CD14-positive monocyte (primary cell): Measurements from ENCODE around the gene PREX1. TPM values are rescaled to one million over a fixed set of nuclear protein-coding genes. Genes with fewer than 3 reads are reported as not detected.

Experiments used
- DNase-seq, 3 donors: peaks; one replicate each; pipeline ENCODE4 v3.0.0-alpha.2; 2011 to 2022
- H2AFZ ChIP-seq: 2 replicates; pipeline ENCODE4 v1.6.0; 2012; ENCODE audit warnings: mild to moderate bottlenecking, low read depth, low read length, inconsistent platforms; ENCODE audit not compliant: insufficient read depth, poor library complexity, severe bottlenecking
- H3K27ac ChIP-seq, 2 donors: 1 replicate in 1 of 2; 2 replicates in 1 of 2; pipeline ENCODE4 v1.5.1; 2012 to 2013; ENCODE audit warnings: low read length in 2 of 2, control low read depth in 1 of 2, inconsistent platforms in 1 of 2, low read depth in 1 of 2, mild to moderate bottlenecking in 1 of 2
- H3K27me3 ChIP-seq, 2 donors: one replicate each; pipeline versions ENCODE4 v1.6.0 to v1.6.1; 2011 to 2013; ENCODE audit warnings: low read length in 2 of 2; ENCODE audit not compliant: control insufficient read depth in 2 of 2, insufficient read depth in 2 of 2
- H3K36me3 ChIP-seq, 2 donors: replicated peaks in 1 of 2; 1 replicate in 1 of 2; 2 replicates in 1 of 2; pipeline versions ENCODE4 v1.5.1 to v1.6.1; 2012 to 2013; ENCODE audit warnings: low read length in 2 of 2, control low read depth in 1 of 2, inconsistent platforms in 1 of 2, mild to moderate bottlenecking in 1 of 2; ENCODE audit not compliant: insufficient read depth in 2 of 2, control insufficient read depth in 1 of 2
- H3K4me1 ChIP-seq, 2 donors: 1 replicate in 1 of 2; 2 replicates in 1 of 2; pipeline versions ENCODE4 v1.5.1 to v1.6.1; 2012 to 2013; ENCODE audit warnings: low read length in 2 of 2, control low read depth in 1 of 2, inconsistent platforms in 1 of 2, mild to moderate bottlenecking in 1 of 2, moderate library complexity in 1 of 2; ENCODE audit not compliant: insufficient read depth in 2 of 2, control insufficient read depth in 1 of 2
- H3K4me2 ChIP-seq: replicated peaks from 2 replicates; pipeline ENCODE3; 2012; ENCODE audit warnings: low read length, moderate library complexity, mild to moderate bottlenecking; ENCODE audit not compliant: poor library complexity, severe bottlenecking; ENCODE audit errors: extremely low read depth
- H3K4me3 ChIP-seq, 3 experiments: fragments of 200-600 bp in 1 of 3; sonication (generic) in 1 of 3; replicated peaks in 1 of 3; 1 replicate in 2 of 3; 2 replicates in 1 of 3; pipeline ENCODE4 v1.5.1; 2011 to 2013; ENCODE audit warnings: low read length in 3 of 3, mild to moderate bottlenecking in 3 of 3, control low read depth in 2 of 3, low read depth in 2 of 3, inconsistent platforms in 1 of 3, moderate library complexity in 1 of 3
- H3K79me2 ChIP-seq: 2 replicates; pipeline ENCODE4 v1.6.0; 2012; ENCODE audit warnings: mild to moderate bottlenecking, control low read depth, inconsistent platforms, low read length, moderate library complexity; ENCODE audit not compliant: insufficient read depth
- H3K9ac ChIP-seq: 2 replicates; pipeline ENCODE4 v1.6.0; 2017; ENCODE audit warnings: low read length, mild to moderate bottlenecking; ENCODE audit not compliant: insufficient read depth, poor library complexity, severe bottlenecking
- H3K9me3 ChIP-seq, 2 donors: replicated peaks in 1 of 2; 1 replicate in 1 of 2; 2 replicates in 1 of 2; pipeline versions ENCODE4 v1.5.1 to v1.6.1; 2012 to 2013; ENCODE audit warnings: low read length in 2 of 2, control low read depth in 1 of 2; ENCODE audit not compliant: control insufficient read depth in 1 of 2, insufficient read depth in 1 of 2
- H4K20me1 ChIP-seq: 2 replicates; pipeline ENCODE4 v1.6.0; 2012; ENCODE audit warnings: mild to moderate bottlenecking, low read length, control low read depth, moderate library complexity; ENCODE audit not compliant: insufficient read depth
- H3K27ac Mint-ChIP-seq, 7 donors: one replicate each; pipeline ENCODE4 v1.8.0; 2020; ENCODE audit warnings: mild to moderate bottlenecking in 7 of 7, mixed read lengths in 7 of 7, moderate library complexity in 6 of 7, inconsistent platforms in 2 of 7
- H3K27me3 Mint-ChIP-seq, 3 donors: one replicate each; pipeline ENCODE4 v1.8.0; 2021 to 2022; ENCODE audit warnings: low read depth in 3 of 3, mild to moderate bottlenecking in 3 of 3, mixed read lengths in 3 of 3, moderate library complexity in 3 of 3, inconsistent platforms in 1 of 3
- H3K36me3 Mint-ChIP-seq, 2 donors: one replicate each; pipeline ENCODE4 v1.8.0; 2020; ENCODE audit warnings: mixed read lengths in 2 of 2, inconsistent platforms in 1 of 2, mild to moderate bottlenecking in 1 of 2
- H3K4me1 Mint-ChIP-seq: one replicate; pipeline ENCODE4 v1.8.0; 2020; ENCODE audit warnings: mild to moderate bottlenecking, mixed read lengths
- H3K4me3 Mint-ChIP-seq, 2 donors: one replicate each; pipeline ENCODE4 v1.8.0; 2020; ENCODE audit warnings: mild to moderate bottlenecking in 2 of 2, mixed read lengths in 2 of 2, moderate library complexity in 1 of 2
- H3K9me3 Mint-ChIP-seq, 7 donors: one replicate each; pipeline ENCODE4 v1.8.0; 2020 to 2022; ENCODE audit warnings: mixed read lengths in 7 of 7, mild to moderate bottlenecking in 6 of 7, moderate library complexity in 6 of 7, inconsistent platforms in 2 of 7
- CTCF ChIP-seq: fragments of 200-600 bp; IDR thresholded peaks from one replicate; pipeline ENCODE4 v1.8.0; 2022; ENCODE audit warnings: antibody characterized with exemption, mild to moderate bottlenecking
- WGBS: methylation state at CpG from one replicate; pipeline ENCODE4 v1.1.5; 2013; ENCODE audit warnings: missing lambda C conversion rate; ENCODE audit not compliant: insufficient coverage; 5-methylcytosine and 5-hydroxymethylcytosine counted together
- intact Hi-C, 2 donors: fragments of 100-400 bp; cut with micrococcal nuclease; formaldehyde crosslinking; loops; one replicate each; pipeline versions ENCODE4 v1.15.0 to v1.15.1; 2023
- polyA plus RNA-seq, 3 donors: library from polyadenylated mRNA; depleted of rRNA in 1 of 3; unstranded in 2 of 3; stranded (reverse) in 1 of 3; fragments of 300-500 nt in 2 of 3; fragments of >200 nt in 1 of 3; fragmentation: Illumina TruSeq in 2 of 3; gene quantifications; 1 replicate in 2 of 3; 2 replicates in 1 of 3; pipeline ENCODE4 v1.2.3, GENCODE V29; 2012 to 2021

PREX1 gene
- polyA plus RNA-seq, 3 donors: 24.3 to 114 (median 27.5) TPM

- Mint-ChIP-seq H3K36me3 (peaks cover 80 to 91% of the 10 kb centered on the region in 2 donors), H3K4me3 (no peak overlapping the region), H3K9me3 (peaks cover 0 to 2% (median 0%) of the 10 kb centered on the region in 7 donors), H3K27me3 (no peaks in the 10 kb centered on the region), H3K27ac (peak overlapping the region in 4 of 7 donors; percentile 31 to 75 (median 58)), H3K4me1 (peaks cover 38% of the 10 kb centered on the region)
- Histone ChIP-seq H4K20me1 (peaks cover 97% of the 10 kb centered on the region), H3K9ac (no peak overlapping the region), H3K9me3 (no peaks in the 10 kb centered on the region), H3K4me1 (peaks cover 5 to 24% of the 10 kb centered on the region in 2 donors), H2AFZ (no peak overlapping the region), H3K4me2 (no peak overlapping the region), H3K27ac (peak overlapping the region; percentile 14 to 52), H3K79me2 (peaks cover 18% of the 10 kb centered on the region), H3K4me3 (no peak overlapping the region), H3K27me3 (no peaks in the 10 kb centered on the region), H3K36me3 (peaks cover 86 to 99% of the 10 kb centered on the region in 2 donors)
- no peak for DNase-seq
- WGBS: 62% methylated on average over 5 of the region's 11 CpGs
- TF ChIP-seq CTCF: no peak
- intact Hi-C loops: no loop called here
These were observed 157.7 kb downstream of the PREX1 start for GRCh38 chr20:48669946-48670605.

- Histone ChIP-seq H4K20me1 (peaks cover 96% of the 10 kb centered on the region), H3K27ac (peak overlapping the region in 1 of 2 donors; percentile 8), H3K27me3 (no peaks in the 10 kb centered on the region), H3K9me3 (no peaks in the 10 kb centered on the region), H3K4me3 (no peak overlapping the region), H3K9ac (no peak overlapping the region), H3K4me1 (peaks cover 5 to 15% of the 10 kb centered on the region in 2 donors), H3K79me2 (peaks cover 7% of the 10 kb centered on the region), H3K4me2 (no peak overlapping the region), H3K36me3 (peaks cover 81 to 99% of the 10 kb centered on the region in 2 donors), H2AFZ (no peak overlapping the region)
- Mint-ChIP-seq H3K9me3 (peaks cover 0 to 2% (median 0%) of the 10 kb centered on the region in 7 donors), H3K4me1 (peaks cover 27% of the 10 kb centered on the region), H3K4me3 (no peak overlapping the region), H3K27me3 (no peaks in the 10 kb centered on the region), H3K36me3 (peaks cover 75 to 96% of the 10 kb centered on the region in 2 donors), H3K27ac (no peak overlapping the region)
- TF ChIP-seq CTCF: no peak
- WGBS: 100% methylated on average over 10 of the region's 10 CpGs
- no peak for DNase-seq
- intact Hi-C loops: no loop called here
These were observed 159.3 kb downstream of the PREX1 start for GRCh38 chr20:48668451-48668946.
